Prostate gland (tissue), 2 donors: Measurements from ENCODE around the gene C1orf87. TPM values are rescaled to one million over a fixed set of nuclear protein-coding genes. Genes with fewer than 3 reads are reported as not detected.

Experiments
- DNase-seq: peaks from one replicate; pipeline ENCODE4 v3.0.0-alpha.2; 2019; ENCODE audit warnings: low spot score
- H3K27ac ChIP-seq, 2 donors: fragments of 200-600 bp; sonication (generic); 2 replicates each; pipeline ENCODE4 v1.5.1; 2017 to 2019
- H3K27me3 ChIP-seq: fragments of 200-600 bp; sonication (generic); replicated peaks from 2 replicates; pipeline ENCODE4 v1.5.1; 2019; ENCODE audit not compliant: insufficient read depth
- H3K36me3 ChIP-seq, 2 donors: fragments of 200-600 bp; sonication (generic); 1 replicate in 1 of 2; 2 replicates in 1 of 2; pipeline versions ENCODE4 v1.5.1 to v1.8.1; 2017 to 2019
- H3K4me1 ChIP-seq: fragments of 200-600 bp; sonication (generic); replicated peaks from 2 replicates; pipeline ENCODE4 v1.5.1; 2019
- H3K4me3 ChIP-seq, 2 donors: fragments of 200-600 bp; sonication (generic); 2 replicates each; pipeline ENCODE4 v1.5.1; 2017 to 2019
- H3K9me3 ChIP-seq: fragments of 200-600 bp; sonication (generic); 2 replicates; pipeline ENCODE4 v1.5.1; 2017
- CTCF ChIP-seq, 4 experiments: fragments of 200-600 bp in 2 of 4; fragments of 450-650 bp in 2 of 4; sonication (generic) in 2 of 4; IDR thresholded peaks; 1 replicate in 3 of 4; 2 replicates in 1 of 4; pipeline ENCODE4 v1.5.1; 2016 to 2019; ENCODE audit warnings: antibody characterized with exemption in 4 of 4, mild to moderate bottlenecking in 2 of 4, moderate library complexity in 2 of 4
- POLR2A ChIP-seq: fragments of 450-650 bp; IDR thresholded peaks from one replicate; pipeline ENCODE4 v1.6.1; 2016; ENCODE audit warnings: antibody characterized with exemption, mild to moderate bottlenecking
- POLR2AphosphoS5 ChIP-seq: sonication (generic); formaldehyde crosslinking; IDR thresholded peaks from one replicate; pipeline ENCODE4 v1.6.1; 2017; ENCODE audit warnings: antibody characterized with exemption
- WGBS: methylation state at CpG from one replicate; pipeline ENCODE4 v1.1.5; 2018; 5-methylcytosine and 5-hydroxymethylcytosine counted together
- intact Hi-C: fragments of 100-400 bp; cut with DNase I; formaldehyde crosslinking; loops from one replicate; pipeline ENCODE4 v1.14.2; 2022
- total RNA-seq, 2 donors: library from RNA; depleted of rRNA; stranded (reverse); fragments of >200 nt; gene quantifications; one replicate each; pipeline ENCODE4 v1.1.0, GENCODE V29; 2016

Gene C1orf87
- total RNA-seq, 2 donors from 2014 or later, result 0.74 TPM; not detected in 1

GRCh38 chr1:59994302-59995198 lies 79.0 kb downstream of the C1orf87 start:
- WGBS, result 36% methylated on average over 4 of the region's 4 CpGs
- Histone ChIP-seq H3K36me3 (no peaks in the 10 kb centered on the region), H3K27ac (no peak overlapping the region), H3K9me3 (no peaks in the 10 kb centered on the region), H3K4me1 (no peaks in the 10 kb centered on the region), H3K4me3 (no peak overlapping the region), H3K27me3 (no peaks in the 10 kb centered on the region)
- no peak for TF ChIP-seq POLR2AphosphoS5
- TF ChIP-seq POLR2A, result no peak
- no peak for TF ChIP-seq CTCF (IDR thresholded peaks at IDR 0.05)
- no peak for DNase-seq
- intact Hi-C loops, result no loop called here

GRCh38 chr1:59992040-59992820 lies 81.3 kb downstream of the C1orf87 start:
- DNase-seq, result no peak
- WGBS, result 87% methylated on average over 5 of the region's 5 CpGs

GRCh38 chr1:59990470-59990869 lies 83.1 kb downstream of the C1orf87 start:
- intact Hi-C loops, result no loop called here
- Histone ChIP-seq H3K27ac (no peak overlapping the region), H3K36me3 (no peaks in the 10 kb centered on the region), H3K4me1 (no peaks in the 10 kb centered on the region), H3K27me3 (no peaks in the 10 kb centered on the region), H3K4me3 (no peak overlapping the region), H3K9me3 (no peaks in the 10 kb centered on the region)
- WGBS, result 74% methylated on average over 9 of the region's 9 CpGs
- DNase-seq, result no peak
- TF ChIP-seq POLR2AphosphoS5, result no peak

More at GRCh38 chr1:59992040-59992820, 81.3 kb downstream of the C1orf87 start:
- Histone ChIP-seq H3K27me3 (no peaks in the 10 kb centered on the region), H3K4me1 (no peaks in the 10 kb centered on the region), H3K4me3 (no peak overlapping the region), H3K27ac (no peak overlapping the region), H3K36me3 (no peaks in the 10 kb centered on the region), H3K9me3 (no peaks in the 10 kb centered on the region)
- intact Hi-C loops, result no loop called here
- TF ChIP-seq CTCF (IDR thresholded peaks at IDR 0.05) (no peak), POLR2A (no peak), POLR2AphosphoS5 (no peak)

GRCh38 chr1:59986516-59987310 lies 86.9 kb downstream of the C1orf87 start:
- no peak for TF ChIP-seq POLR2A
- TF ChIP-seq CTCF (IDR thresholded peaks at IDR 0.05), result no peak
- TF ChIP-seq POLR2AphosphoS5, result no peak
- no peaks in the 10 kb centered on the region for H3K27me3 ChIP-seq
- H3K4me3 ChIP-seq, result no peak overlapping the region
- no peaks in the 10 kb centered on the region for H3K9me3 ChIP-seq
- intact Hi-C loops, result no loop called here
- no peak for DNase-seq
- H3K4me1 ChIP-seq, result no peaks in the 10 kb centered on the region
- H3K36me3 ChIP-seq, result no peaks in the 10 kb centered on the region
- no peak overlapping the region for H3K27ac ChIP-seq
- WGBS, result 55% methylated on average over 12 of the region's 12 CpGs
